HG03378 (cell line): ENCODE data around the gene PLP2.

Experiments used
- ATAC-seq: cut with Tn5 transposase; IDR thresholded peaks from one replicate; pipeline ENCODE4 v1.9.1; 2021; ENCODE audit warnings: mild to moderate bottlenecking, moderate library complexity; ENCODE audit not compliant: unreplicated experiment

The PLP2 gene

DNA sequence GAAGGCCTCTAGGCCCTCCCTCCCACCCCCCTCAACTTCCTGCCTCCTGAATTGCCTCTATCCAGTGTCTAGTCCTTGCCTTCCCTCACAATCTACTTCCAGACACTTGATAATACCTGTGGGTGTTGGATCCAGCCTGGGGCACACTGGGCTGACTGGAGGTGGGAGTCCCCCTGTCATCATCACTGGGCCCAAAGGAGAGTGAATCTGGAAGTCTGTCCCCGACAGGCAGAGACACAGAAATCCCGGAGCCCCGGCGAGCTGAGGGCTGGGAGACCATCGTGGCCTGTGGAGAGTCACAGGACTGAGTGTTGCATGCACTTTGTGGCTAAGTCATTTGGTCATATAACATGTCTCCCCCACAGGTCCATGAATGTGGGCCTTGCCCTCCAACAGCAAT is 36.7 kb downstream of the PLP2 start:
- ATAC-seq = no peak

DNA sequence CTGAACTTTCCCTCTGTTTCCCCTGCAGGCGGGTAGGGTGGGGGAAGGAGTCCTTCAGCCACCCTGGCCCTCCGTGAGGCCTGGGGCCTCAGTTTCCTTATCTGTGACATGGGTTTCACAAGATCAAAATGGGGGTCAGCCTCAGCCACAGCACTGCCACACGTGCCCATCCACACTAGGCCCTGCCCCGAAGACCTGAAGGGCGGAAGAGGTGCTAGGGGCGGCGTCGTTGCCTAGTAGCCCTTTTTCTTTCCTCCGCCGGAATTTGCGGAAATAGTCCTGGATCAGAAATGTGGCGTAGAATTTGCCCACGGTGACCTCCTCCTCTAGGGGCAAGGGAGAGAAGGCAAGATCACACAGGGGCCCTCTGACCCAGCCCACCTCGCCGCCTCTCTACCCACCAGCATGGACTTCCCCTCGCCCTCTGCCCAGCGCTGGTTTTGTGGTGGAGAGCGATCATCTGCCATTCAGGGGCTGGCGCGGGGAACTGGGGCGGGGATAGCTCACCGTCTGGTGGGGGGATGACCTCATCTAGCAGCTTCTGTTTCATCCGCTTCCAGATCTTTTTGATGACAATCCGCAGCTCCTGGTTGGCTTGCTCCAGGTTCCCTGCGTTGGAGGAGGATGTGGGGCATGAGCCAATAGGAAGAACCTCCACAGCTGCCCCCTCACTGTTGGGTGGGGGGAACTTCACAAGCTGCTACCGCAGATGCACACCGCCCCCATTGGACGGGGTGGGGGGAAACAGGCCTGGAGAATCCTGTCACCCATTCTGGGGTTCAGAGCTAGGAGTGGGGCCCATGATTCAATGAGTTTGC is 37.9 kb downstream of the PLP2 start:
- ATAC-seq = no peak

DNA sequence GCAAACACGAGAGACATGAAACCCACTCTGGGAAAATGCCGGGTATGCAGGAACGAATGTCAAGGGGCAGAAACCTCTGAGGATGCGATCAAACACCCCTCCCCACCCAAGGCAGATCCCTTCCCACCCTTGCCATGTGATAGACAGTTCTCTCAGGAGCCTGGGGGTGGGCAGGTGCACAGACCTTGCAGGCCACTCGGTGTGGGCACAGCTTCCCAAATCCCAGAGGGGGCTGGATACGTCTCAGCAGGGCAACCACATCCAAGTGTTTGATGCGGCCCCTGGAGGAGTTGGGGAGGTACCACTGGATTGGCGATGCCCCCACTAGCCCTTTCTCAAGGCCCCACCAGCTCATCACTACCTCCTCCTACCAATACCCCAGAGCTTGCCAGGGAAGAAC is 38.7 kb downstream of the PLP2 start:
- ATAC-seq = no peak

DNA sequence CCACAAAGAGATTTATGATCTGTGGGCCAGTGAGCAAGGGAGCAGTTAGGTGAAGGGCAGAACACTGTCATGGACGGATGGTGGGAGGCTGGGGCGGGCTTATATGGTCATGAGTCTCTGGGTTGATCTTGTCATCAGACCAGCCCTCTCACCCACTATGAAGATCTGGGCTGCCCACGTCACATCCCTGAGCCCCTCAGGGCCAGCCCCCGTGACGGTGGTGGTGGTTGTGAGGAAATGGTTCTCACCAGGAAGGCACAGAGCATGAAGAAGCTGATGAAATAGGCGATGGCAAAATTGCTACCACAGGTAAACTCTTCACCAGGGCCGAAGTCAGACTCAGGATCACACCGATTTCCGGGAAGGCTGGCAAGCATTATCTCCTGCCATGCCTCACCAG is 39.4 kb downstream of the PLP2 start:
- ATAC-seq = no peak

DNA sequence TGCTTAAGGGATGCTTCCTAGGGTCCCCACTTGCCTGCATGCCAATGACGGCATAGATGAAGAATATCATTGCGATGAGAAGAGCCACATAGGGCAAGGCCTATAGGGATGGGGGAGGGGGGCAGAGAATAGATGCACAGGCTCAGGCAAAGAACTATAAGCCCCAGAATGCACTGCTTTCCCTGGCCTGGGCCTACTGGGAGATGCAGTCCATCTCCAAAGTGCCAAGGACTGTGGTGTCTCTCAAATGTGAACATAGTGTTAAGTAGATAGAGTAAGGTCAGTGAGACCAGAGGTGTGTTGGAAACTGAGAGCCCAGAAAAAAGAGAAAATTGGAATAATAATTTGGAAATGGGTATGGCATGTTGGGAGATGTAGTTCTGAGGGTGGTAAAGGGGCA is 40.5 kb downstream of the PLP2 start:
- ATAC-seq = no peak

DNA sequence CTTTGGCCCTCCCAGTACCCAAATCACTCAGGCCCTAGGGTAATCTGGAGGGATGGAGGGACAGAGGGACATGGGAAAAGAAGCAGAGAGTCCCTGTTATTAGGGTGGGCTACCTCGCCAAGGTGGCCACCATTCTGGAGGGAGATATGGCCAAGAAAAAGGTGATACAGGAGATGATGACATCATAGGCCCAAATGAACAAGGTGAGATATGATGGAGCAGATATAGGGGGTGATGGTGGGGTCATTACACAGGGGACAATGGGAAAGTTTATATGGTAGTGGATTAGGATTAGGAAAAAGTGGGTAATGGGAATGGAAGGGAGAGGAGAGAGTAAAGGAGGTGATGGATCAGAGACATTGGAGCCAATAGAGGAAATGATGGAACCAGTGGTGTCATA is 41.2 kb downstream of the PLP2 start:
- no peak for ATAC-seq

DNA sequence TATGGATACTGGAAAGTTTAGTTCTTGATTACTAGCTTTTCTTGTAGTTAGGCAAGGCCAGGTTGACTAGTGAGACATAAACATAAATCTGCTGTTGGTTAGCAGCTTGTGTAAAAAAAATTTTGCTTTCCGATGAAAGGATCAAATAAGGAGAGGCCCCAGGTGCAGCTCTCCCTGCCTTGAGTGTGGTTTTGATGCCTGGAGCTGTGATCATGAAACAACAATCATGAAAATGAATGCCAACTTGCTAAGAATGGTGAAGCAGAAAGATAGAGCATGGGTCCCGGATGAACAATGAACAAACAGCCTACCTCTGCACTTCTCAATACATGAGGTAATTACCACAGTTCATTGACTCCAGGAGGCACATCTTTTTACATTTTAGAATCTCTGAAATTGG is 42.7 kb downstream of the PLP2 start:
- ATAC-seq = no peak

DNA sequence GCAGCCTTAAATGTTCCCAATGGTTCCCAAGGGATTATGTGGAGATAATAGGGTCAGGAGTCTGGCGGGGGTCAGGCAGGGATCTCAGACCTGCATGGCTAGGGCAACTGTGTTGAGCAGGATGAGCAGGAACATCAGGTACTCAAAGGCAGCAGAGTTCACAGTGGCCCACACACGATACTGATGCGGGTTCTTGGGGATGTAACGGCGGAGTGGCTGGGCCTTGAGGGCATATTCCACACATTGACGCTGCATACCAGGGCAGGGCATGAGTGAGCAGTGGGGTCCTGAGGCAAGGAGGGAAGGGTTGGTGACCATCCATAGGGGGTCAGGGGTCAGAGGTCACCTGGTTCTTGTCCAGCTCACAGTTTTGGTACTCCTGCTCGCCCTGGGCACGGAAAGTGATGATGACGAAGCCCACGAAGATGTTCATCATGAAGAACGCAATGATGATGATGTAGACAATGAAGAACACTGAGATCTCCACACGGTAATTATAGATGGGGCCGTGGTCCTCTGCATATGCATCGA is 43.4 kb downstream of the PLP2 start:
- no peak for ATAC-seq

DNA sequence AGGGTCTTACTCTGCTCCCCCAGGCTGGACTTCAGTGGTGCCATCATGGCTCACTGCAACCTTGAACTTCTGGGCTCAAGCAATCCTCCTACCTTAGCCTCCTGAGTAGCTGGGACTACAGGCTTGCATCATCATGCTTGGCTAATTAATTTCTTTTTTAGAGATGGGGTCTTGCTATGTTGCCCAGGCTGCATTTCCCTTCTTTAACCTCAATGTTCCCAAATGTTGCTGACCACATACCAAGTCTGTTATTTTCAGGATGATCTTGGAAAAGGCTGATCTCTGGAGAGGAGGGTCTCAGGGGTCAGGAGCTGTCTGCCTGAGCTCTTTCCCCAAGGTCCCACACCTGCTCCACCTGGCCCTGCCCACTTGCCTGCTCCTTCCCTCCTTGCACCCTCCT is 48.4 kb downstream of the PLP2 start:
- no peak for ATAC-seq

DNA sequence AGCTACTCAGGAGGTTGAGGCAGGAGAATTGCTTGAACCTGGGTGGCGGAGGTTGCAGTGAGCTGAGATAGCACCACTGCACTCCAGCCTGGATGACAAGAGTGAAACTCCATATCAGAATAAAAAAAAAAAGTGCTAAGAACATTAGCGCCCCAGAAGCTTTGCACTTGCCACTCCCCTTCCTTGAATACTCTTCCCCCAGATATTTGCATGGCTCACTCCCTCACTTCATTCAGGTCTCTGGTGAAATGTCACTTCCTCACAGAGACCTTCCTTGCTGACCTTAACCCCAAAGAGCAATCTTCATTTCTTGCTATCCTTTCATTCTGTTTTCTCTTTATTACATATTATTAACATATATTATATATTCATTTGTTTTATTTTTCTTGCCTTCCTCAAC is 50.2 kb downstream of the PLP2 start:
- ATAC-seq = no peak
